ENCODE measurements around the gene RIPK1.

The RIPK1 gene

GRCh38 chr6:3079682-3080081, 11.4 kb downstream of the RIPK1 start:
- Histone ChIP-seq H3K4me3 (ENCODE audit: low read length) (no peak overlapping the region), H3K27ac (ENCODE audit: low read length) (no peak overlapping the region), H4K20me1 (ENCODE audit: insufficient read depth, low read length) (no peaks in the 10 kb centered on the region), H3K4me1 (ENCODE audit: low read length) (peaks cover 7% of the 10 kb centered on the region; the same call in 1 of the 2 replicates), H3K9me3 (ENCODE audit: insufficient read depth, low read length) (no peaks in the 10 kb centered on the region), H3K9ac (ENCODE audit: low read length) (no peak overlapping the region), H3K27me3 (ENCODE audit: low read depth, low read length) (no peaks in the 10 kb centered on the region), H2AFZ (ENCODE audit: low read depth, low read length) (no peak overlapping the region), H3K4me2 (ENCODE audit: low read length) (no peak overlapping the region), H3K36me3 (replicated peaks; ENCODE audit: low read depth, low read length) (peaks cover 5% of the 10 kb centered on the region), H3K79me2 (ENCODE audit: low read length) (no peaks in the 10 kb centered on the region)
- TF ChIP-seq EZH2phosphoT487 (IDR thresholded peaks at IDR 0.05; ENCODE audit: low read depth) (no peak), CTCF (IDR thresholded peaks at IDR 0.05; ENCODE audit: low read depth, low read length) (no peak)

- Histone ChIP-seq H3K9ac (ENCODE audit: low read length) (no peak overlapping the region), H4K20me1 (ENCODE audit: insufficient read depth, low read length) (no peaks in the 10 kb centered on the region), H3K36me3 (replicated peaks; ENCODE audit: low read depth, low read length) (peaks cover 8% of the 10 kb centered on the region), H3K27me3 (ENCODE audit: low read depth, low read length) (no peaks in the 10 kb centered on the region), H3K79me2 (ENCODE audit: low read length) (no peaks in the 10 kb centered on the region), H3K9me3 (ENCODE audit: insufficient read depth, low read length) (no peaks in the 10 kb centered on the region), H3K4me3 (ENCODE audit: low read length) (no peak overlapping the region), H3K4me2 (ENCODE audit: low read length) (no peak overlapping the region), H2AFZ (ENCODE audit: low read depth, low read length) (no peak overlapping the region), H3K27ac (ENCODE audit: low read length) (no peak overlapping the region), H3K4me1 (ENCODE audit: low read length) (no peaks in the 10 kb centered on the region)
- TF ChIP-seq CTCF (IDR thresholded peaks at IDR 0.05; ENCODE audit: low read depth, low read length), result no peak
- no peak for TF ChIP-seq EZH2phosphoT487 (IDR thresholded peaks at IDR 0.05; ENCODE audit: low read depth)
Measured at GRCh38 chr6:3081960-3082359, 13.7 kb downstream of the RIPK1 start.

- Histone ChIP-seq H3K9ac (ENCODE audit: low read length) (no peak overlapping the region), H3K27ac (ENCODE audit: low read length) (no peak overlapping the region), H2AFZ (ENCODE audit: low read depth, low read length) (no peak overlapping the region), H3K36me3 (replicated peaks; ENCODE audit: low read depth, low read length) (peaks cover 8% of the 10 kb centered on the region), H3K4me2 (ENCODE audit: low read length) (no peak overlapping the region), H3K9me3 (ENCODE audit: insufficient read depth, low read length) (no peaks in the 10 kb centered on the region), H3K27me3 (ENCODE audit: low read depth, low read length) (no peaks in the 10 kb centered on the region), H4K20me1 (ENCODE audit: insufficient read depth, low read length) (no peaks in the 10 kb centered on the region), H3K79me2 (ENCODE audit: low read length) (no peaks in the 10 kb centered on the region), H3K4me1 (ENCODE audit: low read length) (no peaks in the 10 kb centered on the region), H3K4me3 (ENCODE audit: low read length) (no peak overlapping the region)
- no peak for TF ChIP-seq CTCF (IDR thresholded peaks at IDR 0.05; ENCODE audit: low read depth, low read length)
- TF ChIP-seq EZH2phosphoT487 (IDR thresholded peaks at IDR 0.05; ENCODE audit: low read depth), result no peak
Measured at GRCh38 chr6:3085074-3085473, 16.8 kb downstream of the RIPK1 start.

- H3K27ac ChIP-seq (ENCODE audit: low read length), result no peak overlapping the region
- no peak overlapping the region for H3K9ac ChIP-seq (ENCODE audit: low read length)
- no peaks in the 10 kb centered on the region for H3K4me1 ChIP-seq (ENCODE audit: low read length)
- H3K4me2 ChIP-seq (ENCODE audit: low read length), result no peak overlapping the region
- no peaks in the 10 kb centered on the region for H3K27me3 ChIP-seq (ENCODE audit: low read depth, low read length)
- peaks cover 5% of the 10 kb centered on the region for H3K36me3 ChIP-seq (replicated peaks; ENCODE audit: low read depth, low read length)
- no peaks in the 10 kb centered on the region for H4K20me1 ChIP-seq (ENCODE audit: insufficient read depth, low read length)
- no peaks in the 10 kb centered on the region for H3K79me2 ChIP-seq (ENCODE audit: low read length)
- H2AFZ ChIP-seq (ENCODE audit: low read depth, low read length), result no peak overlapping the region
- TF ChIP-seq EZH2phosphoT487 (IDR thresholded peaks at IDR 0.05; ENCODE audit: low read depth), result no peak
- no peak for TF ChIP-seq CTCF (IDR thresholded peaks at IDR 0.05; ENCODE audit: low read depth, low read length)
- no peaks in the 10 kb centered on the region for H3K9me3 ChIP-seq (ENCODE audit: insufficient read depth, low read length)
- no peak overlapping the region for H3K4me3 ChIP-seq (ENCODE audit: low read length)
Measured at GRCh38 chr6:3086282-3086946, 18.1 kb downstream of the RIPK1 start.

Data from OCI-LY3 (cell line).